GM21423 (cell line): ENCODE results near the gene ATP5PO.

Source experiments
- ATAC-seq: cut with Tn5 transposase; IDR thresholded peaks from one replicate; pipeline ENCODE4 v1.9.1; 2021; ENCODE audit warnings: mild to moderate bottlenecking, moderate library complexity; ENCODE audit not compliant: unreplicated experiment

The ATP5PO gene

DNA sequence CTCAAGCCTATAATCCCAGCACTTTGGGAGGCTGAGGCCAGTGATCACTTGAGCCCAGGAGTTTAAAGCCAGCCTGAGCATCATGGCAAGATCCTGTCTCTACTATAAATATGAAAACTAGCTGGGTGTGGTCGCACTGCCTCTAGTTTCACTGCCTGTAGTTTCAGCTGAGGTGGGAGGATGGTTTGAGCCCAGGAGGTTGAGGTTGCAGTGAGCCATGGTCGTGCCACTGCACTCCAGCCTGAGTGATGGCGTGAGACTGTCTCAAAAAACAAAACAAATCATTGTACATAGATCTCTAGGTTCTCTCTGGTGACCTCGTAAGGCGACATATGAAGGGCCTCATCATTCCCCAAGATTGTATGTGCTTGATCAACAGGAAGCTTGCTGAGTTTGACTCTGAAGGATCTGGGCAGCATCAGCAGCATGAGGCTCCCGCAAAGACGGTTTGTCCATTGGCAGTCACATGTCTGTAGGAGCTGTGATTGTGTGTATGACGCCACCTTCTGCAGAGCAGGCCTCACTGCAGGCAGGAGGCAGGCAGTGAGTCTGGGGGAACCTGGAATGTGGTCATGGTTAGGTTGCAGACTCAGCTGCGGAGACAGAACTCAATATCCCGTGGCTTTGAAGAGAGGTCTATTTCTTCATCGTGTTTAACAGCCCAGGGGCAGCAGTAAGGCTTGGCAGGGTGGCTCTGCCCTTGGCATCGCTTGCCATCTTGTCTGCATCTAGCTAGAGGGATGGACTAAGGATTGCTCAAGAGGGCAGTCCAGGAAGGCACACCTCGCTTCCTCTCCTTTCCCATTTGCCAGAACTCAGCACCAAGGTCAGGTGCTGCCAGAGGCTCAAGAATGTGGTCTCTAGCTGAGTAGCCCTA is 14.0 kb downstream of the ATP5PO start:
- no peak for ATAC-seq

DNA sequence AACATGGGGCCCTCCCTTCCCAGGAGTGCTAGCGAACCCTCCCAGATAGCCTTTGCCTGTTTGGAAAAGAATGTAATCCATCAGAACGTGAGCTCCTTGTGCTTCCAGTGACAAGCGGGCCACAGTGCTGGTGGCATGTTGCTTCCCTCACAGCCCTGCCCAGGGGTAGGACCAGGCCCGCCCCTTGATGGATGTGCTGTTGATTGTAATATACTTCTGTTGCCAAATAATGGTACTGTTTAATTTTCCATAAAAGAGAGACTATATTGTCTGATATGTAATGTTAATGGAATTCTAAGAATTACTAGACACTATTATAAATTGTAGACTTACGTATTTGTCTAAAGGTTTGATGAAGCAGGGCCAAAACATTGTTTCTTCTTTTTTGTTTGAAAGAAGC is 16.4 kb downstream of the ATP5PO start:
- no peak for ATAC-seq

DNA sequence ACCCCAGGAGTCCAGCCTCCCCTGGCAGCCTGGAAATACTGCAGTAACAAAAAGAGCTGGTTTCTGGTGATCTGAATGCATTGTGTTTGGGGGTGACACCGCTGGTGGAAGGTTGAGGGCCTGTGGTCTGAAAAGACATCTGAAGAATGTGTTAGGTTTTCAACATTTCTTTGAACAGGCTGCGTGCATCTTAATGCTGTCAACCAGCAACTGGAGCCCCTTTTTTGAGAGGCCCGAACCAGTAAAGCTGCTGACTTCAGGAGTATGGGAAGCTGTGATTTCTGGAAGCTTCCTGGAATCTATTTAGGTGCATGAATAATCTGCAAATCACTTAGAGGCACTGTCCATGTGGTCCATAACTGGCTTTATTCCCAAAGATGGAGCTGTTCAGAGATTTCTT is 17.0 kb downstream of the ATP5PO start:
- ATAC-seq: no peak

GRCh38 chr21:33897739-33898138 is 17.9 kb downstream of the ATP5PO start:
- no peak for ATAC-seq

GRCh38 chr21:33897098-33897497 is 18.5 kb downstream of the ATP5PO start:
- ATAC-seq: no peak

DNA sequence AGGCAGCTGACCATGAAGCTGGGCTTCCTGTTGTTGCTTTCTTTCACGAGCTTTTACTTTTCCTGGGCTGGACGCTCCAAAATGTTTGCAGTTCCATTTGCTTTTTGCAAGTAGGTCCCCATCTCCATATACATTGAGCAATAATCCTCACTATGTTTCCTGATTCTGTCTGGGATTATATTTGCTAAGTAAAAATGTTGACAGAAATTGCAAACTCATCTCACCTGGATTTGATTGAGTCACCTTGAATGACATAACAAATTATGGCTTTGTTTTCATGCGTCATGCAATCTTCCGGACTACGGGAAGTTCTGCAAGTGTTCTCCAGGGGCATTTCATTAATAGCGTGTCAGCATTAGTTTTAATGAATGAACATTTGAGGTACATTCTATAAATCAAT is 18.9 kb downstream of the ATP5PO start:
- no peak for ATAC-seq

- ATAC-seq: no peak
These were observed 20.2 kb downstream of the ATP5PO start for GRCh38 chr21:33895356-33895755.

GRCh38 chr21:33894736-33895288 is 20.8 kb downstream of the ATP5PO start:
- no peak for ATAC-seq

DNA sequence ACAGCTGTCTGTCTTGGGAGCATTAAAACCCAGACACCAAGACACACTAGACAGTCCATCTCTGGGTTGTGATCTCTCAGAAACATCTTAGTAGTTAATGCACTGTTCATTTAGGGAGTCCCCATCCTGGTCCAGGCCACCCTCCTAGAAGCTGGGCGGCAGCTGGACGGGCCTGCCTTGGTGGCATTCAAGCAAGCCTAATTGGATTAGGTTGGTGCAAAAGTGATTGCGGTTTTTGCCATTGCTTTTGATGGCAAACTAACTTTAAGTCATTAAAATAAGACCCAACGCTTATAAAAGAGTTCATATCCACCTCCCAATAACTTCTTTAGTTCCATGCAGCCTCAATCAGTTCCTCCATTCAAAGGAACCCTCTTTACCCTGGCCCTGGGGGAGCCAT is 21.7 kb downstream of the ATP5PO start:
- ATAC-seq: no peak

DNA sequence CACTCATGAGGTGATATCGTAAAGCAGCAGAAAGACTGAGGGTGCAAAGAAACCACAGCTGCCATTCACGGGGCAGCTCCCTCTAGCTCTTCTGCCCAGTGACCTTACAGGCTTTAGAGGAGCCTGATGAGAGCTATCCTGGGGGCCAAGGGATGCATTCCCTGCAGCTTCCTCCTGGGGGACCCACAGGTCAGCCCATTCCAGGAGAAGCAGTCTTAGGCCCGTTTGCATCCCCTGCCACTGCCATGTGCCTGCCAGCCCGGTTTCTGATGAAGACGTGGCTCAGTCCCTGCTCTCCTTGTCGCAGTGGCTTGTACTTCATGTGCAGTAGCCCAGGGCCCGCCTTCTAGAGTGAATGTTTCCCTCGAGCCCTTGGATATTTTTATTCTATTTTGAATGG is 22.8 kb downstream of the ATP5PO start:
- no peak for ATAC-seq

- no peak for ATAC-seq
These were observed 25.4 kb downstream of the ATP5PO start for GRCh38 chr21:33890187-33890586.

GRCh38 chr21:33886321-33886720 is 29.3 kb downstream of the ATP5PO start:
- no peak for ATAC-seq

DNA sequence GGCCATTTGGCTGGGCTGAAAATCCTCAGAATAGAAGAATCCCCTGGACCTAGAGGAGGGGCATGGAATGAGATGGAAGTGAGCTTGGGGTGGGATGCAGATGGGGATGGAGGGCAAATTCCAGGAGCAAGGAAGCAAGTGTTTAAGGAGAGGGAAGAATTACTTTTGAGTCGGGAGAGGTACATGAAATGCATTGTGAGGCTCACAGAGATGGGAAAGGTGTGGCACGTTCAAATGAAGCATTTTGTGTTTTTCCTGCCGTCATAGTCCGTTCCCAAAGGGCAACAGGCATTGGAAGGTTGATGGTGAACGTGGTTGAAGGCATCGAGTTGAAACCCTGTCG is 30.5 kb downstream of the ATP5PO start:
- ATAC-seq: no peak

- ATAC-seq: no peak
These were observed 31.0 kb downstream of the ATP5PO start for GRCh38 chr21:33884376-33885171.

GRCh38 chr21:33883118-33883517 is 32.5 kb downstream of the ATP5PO start:
- no peak for ATAC-seq

DNA sequence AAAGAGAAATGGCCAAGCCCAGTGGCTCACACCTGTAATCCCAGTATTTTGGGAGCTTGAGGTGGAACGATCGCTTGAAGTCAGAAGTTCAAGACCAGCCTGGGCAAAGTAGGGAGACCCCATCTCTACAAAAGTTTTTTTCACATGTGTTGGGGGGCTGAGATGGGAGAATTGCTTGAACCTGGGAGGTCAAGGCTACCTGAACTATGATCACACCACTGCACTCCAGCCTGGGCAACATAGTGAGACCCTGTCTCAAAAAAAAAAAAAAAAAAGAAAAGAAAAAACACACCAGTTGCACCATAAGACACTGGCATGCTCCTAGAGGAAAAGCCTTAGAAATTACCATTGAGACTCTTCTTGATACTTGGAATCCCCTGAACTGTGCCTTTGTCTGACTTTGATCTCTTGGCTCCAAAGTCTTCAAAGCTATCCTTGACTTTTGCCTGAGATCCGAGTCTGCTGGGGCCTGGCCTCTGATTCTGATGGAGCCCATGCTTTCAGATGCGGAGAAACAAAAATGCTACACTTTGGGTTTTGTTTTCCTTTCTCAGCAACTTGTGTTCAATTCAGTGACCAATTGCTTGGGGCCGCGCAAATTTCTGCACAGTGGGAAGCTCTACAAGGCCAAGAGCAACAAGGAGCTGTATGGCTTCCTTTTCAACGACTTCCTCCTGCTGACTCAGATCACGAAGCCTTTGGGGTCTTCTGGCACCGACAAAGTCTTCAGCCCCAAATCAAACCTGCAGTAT is 33.7 kb downstream of the ATP5PO start:
- no peak for ATAC-seq

- no peak for ATAC-seq
These were observed 35.0 kb downstream of the ATP5PO start for GRCh38 chr21:33880626-33881025.

GRCh38 chr21:33878824-33879223 is 36.8 kb downstream of the ATP5PO start:
- ATAC-seq: no peak

GRCh38 chr21:33875026-33875695 is 40.4 kb downstream of the ATP5PO start:
- ATAC-seq: no peak

DNA sequence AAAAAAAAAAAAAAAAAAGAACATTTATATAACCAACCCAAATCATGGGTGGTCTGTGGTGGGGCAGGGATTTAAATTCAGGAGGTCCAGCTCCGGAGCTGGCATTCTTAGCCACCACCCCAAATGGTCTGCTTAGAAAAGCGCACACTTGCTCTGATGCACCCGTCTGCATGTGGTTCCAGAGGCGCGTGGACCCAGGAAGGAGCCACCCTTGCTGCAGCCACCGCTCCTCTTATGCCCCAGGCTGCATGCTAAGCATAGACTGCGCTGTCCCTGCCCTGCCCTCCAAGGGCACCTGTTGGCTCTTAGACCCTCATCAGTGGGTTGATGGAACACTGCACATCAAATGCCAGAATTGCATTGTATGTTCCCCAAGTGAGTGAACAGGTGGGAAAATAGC is 41.4 kb downstream of the ATP5PO start:
- ATAC-seq: no peak
